Measurements from ENCODE around the gene TMEM63C.
"Not testable (repeated sequence)": the region's sequence is repeated elsewhere in the genome, so short reads cannot be mapped to it uniquely, and the experiment has no call there.

The TMEM63C gene

DNA sequence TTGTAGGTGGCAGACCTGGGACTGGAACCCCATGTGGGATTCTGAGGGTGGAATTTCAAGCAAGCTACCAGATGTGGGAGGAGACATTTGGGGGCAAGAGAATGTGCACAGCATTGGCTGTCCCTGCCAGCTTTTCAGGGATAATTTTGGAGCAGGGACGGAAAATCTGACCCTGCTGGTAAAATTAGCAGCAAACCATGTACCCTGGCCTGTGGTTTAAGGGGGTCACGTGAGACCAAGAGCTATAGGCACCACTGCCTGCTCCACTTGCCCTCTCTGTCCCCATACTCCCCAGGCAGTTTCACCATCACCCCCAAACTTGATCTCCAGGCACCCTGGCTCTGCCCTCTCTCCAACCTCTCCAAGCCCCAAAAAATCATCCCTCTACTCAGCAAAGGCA is 26.5 kb upstream of the TMEM63C start:
- DNase-seq (ENCODE audit: low read depth in 2 of 2) = no peak

- no peak for DNase-seq (ENCODE audit: low read depth in 2 of 2)
These were observed 23.9 kb upstream of the TMEM63C start for GRCh38 chr14:77157740-77158139.

DNA sequence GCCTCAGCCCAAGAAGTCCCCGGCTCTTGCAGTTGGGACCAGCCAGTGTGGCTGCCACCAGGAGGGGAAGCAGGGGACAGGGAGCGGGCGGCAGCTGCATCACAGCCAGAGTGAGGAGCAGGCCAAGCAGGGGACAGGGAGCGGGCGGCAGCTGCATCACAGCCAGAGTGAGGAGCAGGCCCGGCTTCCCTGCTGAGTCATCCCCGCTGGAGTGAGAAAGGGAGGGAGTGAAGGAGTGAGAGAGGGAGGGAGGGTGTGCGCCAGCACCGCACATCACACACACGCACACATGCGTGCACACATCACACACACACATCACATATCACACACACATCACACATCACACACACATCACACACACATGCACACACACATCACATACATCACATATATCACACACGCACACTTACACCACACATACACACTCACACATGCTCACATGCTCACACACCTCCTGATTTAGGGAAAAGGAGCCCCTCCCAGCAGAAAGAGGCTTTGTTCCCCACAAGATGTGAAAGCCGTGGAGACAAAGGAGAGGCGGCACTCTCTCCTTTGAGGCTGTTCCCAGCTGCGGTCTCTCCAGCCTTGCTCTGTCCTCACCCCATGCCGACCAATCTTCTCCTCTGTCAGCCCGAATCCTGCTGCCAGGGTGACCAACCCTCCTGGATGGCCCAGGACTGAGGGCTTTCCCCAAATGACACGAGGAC is 23.3 kb upstream of the TMEM63C start:
- no peak for DNase-seq (ENCODE audit: low read depth in 2 of 2)

- DNase-seq (ENCODE audit: low read depth in 2 of 2) = no peak
These were observed 22.7 kb upstream of the TMEM63C start for GRCh38 chr14:77158882-77159255.

- no peak for DNase-seq (ENCODE audit: low read depth in 2 of 2)
These were observed 20.6 kb upstream of the TMEM63C start for GRCh38 chr14:77161011-77161410.

GRCh38 chr14:77170045-77170444 is 11.6 kb upstream of the TMEM63C start:
- no peak for DNase-seq (ENCODE audit: low read depth in 2 of 2)

DNA sequence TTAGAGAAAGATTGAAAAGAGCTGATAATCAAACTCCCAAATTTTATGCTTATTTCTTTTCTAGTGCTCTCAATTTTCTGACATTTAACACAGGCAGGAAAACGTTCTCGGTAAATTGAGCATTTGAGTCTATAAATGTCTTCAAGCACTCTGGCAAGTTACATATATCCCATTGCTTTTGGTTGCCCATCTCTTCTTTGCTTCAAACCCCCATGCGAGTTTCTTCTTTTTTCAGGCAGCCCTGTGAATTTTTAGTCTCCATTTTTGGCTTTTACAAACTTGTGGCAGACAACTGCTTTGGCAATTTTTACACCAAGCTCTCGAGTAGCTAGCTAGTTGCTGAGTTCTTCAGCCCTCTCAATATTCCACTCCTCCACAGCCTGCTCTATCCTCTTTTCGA is 8.7 kb upstream of the TMEM63C start:
- DNase-seq (ENCODE audit: low read depth in 2 of 2) = no peak

GRCh38 chr14:77173911-77174617 is 7.5 kb upstream of the TMEM63C start:
- DNase-seq (ENCODE audit: low read depth in 2 of 2) = not testable (repeated sequence)

DNA sequence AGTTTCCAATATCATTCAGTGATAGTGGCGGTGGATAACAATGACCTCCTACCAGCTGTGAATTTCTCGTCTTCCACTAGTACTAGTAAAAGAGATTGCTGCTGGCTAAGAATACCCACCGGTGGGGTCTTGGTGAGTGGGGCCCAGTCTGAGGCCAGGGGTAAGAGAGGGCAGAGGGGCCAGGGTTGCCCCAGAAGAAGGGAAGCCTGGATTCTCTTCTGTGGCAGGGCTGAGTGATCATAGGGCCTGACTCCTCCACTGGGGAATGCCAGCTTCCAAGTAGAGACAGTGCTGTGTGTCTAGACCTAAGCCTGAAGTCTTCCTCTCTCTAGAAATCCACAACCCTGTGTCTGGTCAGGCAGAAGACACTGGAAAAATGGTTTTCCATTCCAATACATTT is 5.8 kb upstream of the TMEM63C start:
- DNase-seq (ENCODE audit: low read depth in 2 of 2) = no peak

DNA sequence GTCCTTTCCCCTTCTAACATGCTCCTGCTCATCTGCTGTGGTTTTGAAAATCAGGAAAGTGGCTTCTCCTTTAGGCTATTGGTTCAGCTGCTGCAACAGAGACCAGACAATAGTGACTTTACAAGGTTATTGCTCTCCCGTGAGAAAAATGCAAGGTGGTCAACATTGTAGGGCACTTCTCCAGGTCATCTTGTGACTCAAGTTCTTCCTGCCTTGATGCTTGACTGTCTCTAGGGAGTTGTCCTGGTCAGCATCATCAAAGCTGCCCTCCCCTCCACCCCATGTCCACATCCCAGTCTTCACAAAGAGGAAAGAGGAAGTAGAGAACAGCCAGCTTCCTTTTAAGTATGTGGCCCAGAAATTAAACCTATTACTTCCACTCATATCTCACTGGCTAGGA is 3.9 kb upstream of the TMEM63C start:
- no peak for DNase-seq (ENCODE audit: low read depth in 2 of 2)

DNA sequence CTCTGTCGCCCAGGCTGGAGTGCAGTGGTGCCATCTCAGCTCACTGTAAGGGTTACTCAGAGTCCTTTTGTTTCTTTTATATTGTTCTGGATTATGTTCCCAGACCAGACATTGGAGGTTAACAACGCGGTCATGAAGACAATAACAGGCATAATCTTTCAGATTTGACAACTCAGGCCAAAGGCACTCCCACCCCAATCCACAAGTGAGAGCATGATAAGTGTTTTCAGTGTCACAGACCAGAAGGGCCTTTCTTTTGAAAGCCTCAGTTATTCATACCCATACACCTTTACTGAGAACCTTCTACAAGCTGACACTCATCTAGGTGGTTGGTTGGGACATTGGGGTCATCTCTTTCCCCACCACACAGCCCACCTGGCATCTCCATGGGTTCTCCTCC is 2.9 kb upstream of the TMEM63C start:
- no peak for DNase-seq (ENCODE audit: low read depth in 2 of 2)

- DNase-seq (ENCODE audit: low read depth in 2 of 2) = no peak
These were observed 634 bp upstream of the TMEM63C start for GRCh38 chr14:77180726-77181602.

DNA sequence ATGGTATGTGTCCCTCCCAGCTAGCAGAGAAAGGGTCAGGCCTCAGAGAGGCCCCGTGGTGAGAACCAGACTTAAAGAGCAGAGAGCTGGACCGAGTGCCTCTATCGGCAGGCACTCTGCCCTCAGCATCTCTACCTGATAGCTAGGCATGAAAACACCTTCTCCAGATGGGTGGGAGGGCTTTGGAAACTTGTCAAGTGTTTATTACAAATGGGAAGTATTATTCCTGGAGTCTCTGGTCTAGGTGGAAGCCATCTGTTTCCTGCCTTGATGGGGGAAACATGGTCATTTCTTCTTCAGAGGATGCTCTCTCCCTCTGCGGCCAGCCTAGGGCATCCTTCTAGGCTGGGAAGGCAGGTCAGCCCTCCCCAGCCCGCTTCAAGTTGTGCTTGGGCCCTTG is 2.3 kb downstream of the TMEM63C start:
- no peak for DNase-seq (ENCODE audit: low read depth in 2 of 2)

DNA sequence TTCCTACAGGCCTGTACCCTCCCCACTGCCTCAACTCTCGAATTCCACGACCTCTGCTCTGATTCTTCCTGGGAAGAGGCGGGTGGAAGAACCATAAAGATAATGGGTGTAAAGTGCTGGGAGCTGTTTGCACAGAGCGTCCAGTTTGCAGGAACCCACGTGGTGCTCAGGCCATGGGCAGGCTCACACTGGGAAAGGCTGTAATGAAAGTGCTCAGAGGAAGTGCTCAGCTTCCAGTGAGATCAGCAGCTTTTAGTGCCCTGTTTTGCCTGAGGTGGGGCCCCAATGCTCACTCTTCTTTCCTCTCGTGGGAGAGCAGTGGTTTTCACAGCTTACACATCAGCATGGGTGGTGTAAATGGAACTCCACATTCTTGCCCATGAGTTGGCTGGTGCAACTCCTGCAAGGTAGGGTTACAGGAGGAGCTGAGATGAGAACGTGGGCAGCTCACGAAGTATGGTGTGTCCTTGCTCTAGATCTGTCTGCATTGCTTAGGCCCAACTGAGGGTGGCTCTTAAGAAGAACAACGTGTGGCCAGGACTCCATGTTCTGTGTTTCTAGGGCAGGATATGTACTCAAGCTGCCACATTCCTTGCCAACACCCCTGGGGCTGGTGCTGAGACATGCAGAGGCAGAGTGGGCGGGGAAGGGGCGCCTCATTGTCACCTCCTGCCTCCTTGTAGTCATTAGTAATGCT is 2.9 kb downstream of the TMEM63C start:
- no peak for DNase-seq (ENCODE audit: low read depth in 2 of 2)

- no peak for DNase-seq (ENCODE audit: low read depth in 2 of 2)
These were observed 3.5 kb downstream of the TMEM63C start for GRCh38 chr14:77185093-77185465.

DNA sequence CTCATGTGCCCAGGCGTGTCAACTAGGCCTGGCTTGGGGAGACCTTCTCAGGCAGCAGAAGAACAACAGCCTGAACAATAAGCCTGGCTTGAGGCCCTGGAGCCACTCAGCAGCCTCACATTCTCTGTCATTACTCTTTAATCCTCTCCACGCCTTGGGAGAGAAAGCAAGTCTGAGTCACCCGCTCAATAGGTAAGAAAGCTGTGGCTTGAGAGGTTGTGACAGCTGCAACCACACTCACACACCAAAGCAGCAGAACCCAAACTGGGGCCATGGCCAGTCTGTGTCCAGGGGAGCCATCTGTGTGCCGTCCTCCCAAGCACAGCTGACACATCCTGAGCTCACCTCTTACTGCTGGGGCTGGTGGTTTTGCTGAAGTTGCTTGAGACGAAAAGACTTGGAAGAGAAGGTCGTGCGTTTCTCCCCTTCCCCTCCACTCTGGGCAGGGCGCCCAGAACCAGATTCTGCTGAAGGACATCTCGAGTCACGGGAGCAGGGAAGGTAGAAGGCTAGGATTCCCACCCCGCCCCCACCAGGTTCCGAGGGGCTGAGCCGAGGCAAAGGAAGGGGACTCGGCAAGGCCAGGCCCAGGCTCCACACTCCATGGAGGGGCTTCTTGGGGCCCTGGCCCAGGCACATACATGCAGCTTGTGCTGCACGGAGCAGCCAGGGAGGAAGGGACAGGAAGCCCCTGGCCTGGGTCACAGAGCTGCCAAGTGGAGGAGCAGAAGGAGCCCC is 5.5 kb downstream of the TMEM63C start:
- DNase-seq (ENCODE audit: low read depth in 2 of 2) = no peak

- no peak for DNase-seq (ENCODE audit: low read depth in 2 of 2)
These were observed 6.0 kb downstream of the TMEM63C start for GRCh38 chr14:77187649-77188012.

DNA sequence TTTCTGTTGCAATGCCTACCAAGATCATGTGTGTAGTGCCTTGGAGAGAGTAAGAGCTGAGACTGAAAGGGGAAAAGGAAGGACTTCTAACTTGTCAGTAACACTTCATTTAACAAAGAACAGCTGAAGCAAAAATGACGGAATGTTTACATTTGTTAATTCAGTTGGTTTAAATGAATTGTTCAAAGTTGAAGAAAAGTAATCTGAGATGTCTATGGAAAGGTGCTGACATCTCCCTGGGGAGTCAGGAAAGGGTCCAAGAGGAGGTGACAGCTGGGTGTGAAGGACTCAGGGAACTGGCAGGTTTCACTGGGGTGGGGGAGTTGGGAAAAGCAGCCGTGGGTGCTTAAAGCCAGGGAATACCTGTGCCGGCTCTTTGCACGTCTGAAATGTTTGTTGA is 7.9 kb downstream of the TMEM63C start:
- DNase-seq (ENCODE audit: low read depth in 2 of 2) = no peak

- DNase-seq (ENCODE audit: low read depth in 2 of 2) = no peak
These were observed 9.4 kb downstream of the TMEM63C start for GRCh38 chr14:77190977-77191376.

DNA sequence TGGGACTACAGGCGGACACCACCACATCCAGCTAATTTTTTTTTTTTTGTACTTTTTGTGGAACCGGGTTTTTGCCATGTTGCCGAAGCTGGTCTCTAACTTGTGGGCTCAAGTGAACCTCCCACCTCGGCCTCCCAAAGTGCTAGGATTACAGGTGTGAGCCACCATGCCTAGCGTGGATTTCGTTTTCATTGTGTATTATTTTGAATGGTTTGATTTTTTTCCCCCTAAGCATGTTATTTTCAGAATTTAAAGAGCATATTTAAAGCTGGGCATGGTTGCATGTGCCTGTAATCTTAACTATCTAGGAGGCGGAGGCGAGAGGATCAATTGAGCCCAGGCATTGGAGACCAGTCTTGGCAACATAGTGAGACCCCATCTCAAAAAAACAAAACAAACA is 13.1 kb downstream of the TMEM63C start:
- no peak for DNase-seq (ENCODE audit: low read depth in 2 of 2)

DNA sequence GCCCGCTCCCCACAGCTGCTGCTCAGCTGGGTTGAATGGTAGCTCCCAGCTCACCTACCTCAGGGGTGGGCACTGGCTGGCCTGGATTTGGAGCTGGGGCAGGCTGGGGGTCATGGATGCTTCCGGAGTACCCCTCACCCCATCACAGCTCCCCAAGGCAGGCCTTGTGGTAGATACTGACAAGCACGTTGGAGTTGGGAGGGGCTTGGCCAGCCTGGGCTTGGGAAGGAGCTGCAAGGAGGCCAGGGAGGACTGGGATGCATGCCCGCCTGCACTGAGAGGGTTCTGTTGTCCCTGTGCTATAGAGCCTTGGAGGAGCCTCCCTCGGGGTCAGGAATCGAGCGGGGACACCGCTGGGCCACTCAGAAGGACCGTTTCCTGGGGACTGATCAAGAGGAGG is 14.2 kb downstream of the TMEM63C start:
- DNase-seq (ENCODE audit: low read depth in 2 of 2) = no peak

DNA sequence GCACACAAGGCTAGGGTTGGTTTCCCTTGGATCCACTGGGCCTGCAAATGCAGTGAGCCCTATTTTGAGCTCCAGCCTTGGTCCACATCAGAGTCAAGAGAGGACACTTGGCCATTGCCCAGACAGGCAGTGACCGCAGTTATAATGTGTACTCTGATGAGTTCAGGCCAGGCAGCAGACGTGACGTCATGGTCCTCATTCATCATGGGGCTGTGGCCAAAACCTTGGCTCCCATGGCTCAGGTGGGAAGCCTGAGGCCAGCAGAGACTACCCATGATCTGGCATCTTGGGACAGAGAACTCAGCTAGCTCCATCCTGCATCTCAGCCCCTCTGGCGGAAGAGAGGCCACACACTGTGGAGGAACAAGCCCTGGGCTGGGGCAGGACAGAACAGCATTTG is 16.4 kb downstream of the TMEM63C start:
- DNase-seq (ENCODE audit: low read depth in 2 of 2) = no peak

Data from stimulated activated CD8-positive, alpha-beta memory T cell treated with anti-CD3 and anti-CD28 coated beads, Interleukin-7, amount 100 ng/mL, for 4 hours (primary cell).